Measurements from ENCODE around the gene MPHOSPH9.

The MPHOSPH9 gene

GRCh38 chr12:123150275-123150743 is 82.6 kb downstream of the MPHOSPH9 start:
- peak in 1 of 2 donors; percentile 18 for DNase-seq (ENCODE audit: low read depth in 1 of 2, low spot score in 1 of 2)

GRCh38 chr12:123149501-123150274 is 83.3 kb downstream of the MPHOSPH9 start:
- no peak for DNase-seq (ENCODE audit: low read depth in 1 of 2, low spot score in 1 of 2)

- DNase-seq (ENCODE audit: low read depth in 1 of 2, low spot score in 1 of 2), result no peak
These were observed 83.9 kb downstream of the MPHOSPH9 start for GRCh38 chr12:123149088-123149487.

GRCh38 chr12:123148655-123149054 is 84.3 kb downstream of the MPHOSPH9 start:
- DNase-seq (ENCODE audit: low read depth in 1 of 2, low spot score in 1 of 2), result no peak

- no peak for DNase-seq (ENCODE audit: low read depth in 1 of 2, low spot score in 1 of 2)
These were observed 84.7 kb downstream of the MPHOSPH9 start for GRCh38 chr12:123148223-123148622.

- DNase-seq (ENCODE audit: low read depth in 1 of 2, low spot score in 1 of 2), result no peak
These were observed 87.7 kb downstream of the MPHOSPH9 start for GRCh38 chr12:123145211-123145610.

GRCh38 chr12:123143736-123144461 is 89.0 kb downstream of the MPHOSPH9 start:
- no peak for DNase-seq (ENCODE audit: low read depth in 1 of 2, low spot score in 1 of 2)

GRCh38 chr12:123142921-123143735 is 89.8 kb downstream of the MPHOSPH9 start:
- DNase-seq (ENCODE audit: low read depth in 1 of 2, low spot score in 1 of 2), result no peak

GRCh38 chr12:123142518-123142840 is 90.5 kb downstream of the MPHOSPH9 start:
- DNase-seq (ENCODE audit: low read depth in 1 of 2, low spot score in 1 of 2), result no peak

GRCh38 chr12:123141615-123142517 is 91.1 kb downstream of the MPHOSPH9 start:
- DNase-seq (ENCODE audit: low read depth in 1 of 2, low spot score in 1 of 2), result no peak

- DNase-seq (ENCODE audit: low read depth in 1 of 2, low spot score in 1 of 2), result no peak
These were observed 92.0 kb downstream of the MPHOSPH9 start for GRCh38 chr12:123140676-123141614.

GRCh38 chr12:123139926-123140675 is 92.8 kb downstream of the MPHOSPH9 start:
- no peak for DNase-seq (ENCODE audit: low read depth in 1 of 2, low spot score in 1 of 2)

GRCh38 chr12:123135688-123136087 is 97.3 kb downstream of the MPHOSPH9 start:
- no peak for DNase-seq (ENCODE audit: low read depth in 1 of 2, low spot score in 1 of 2)

- no peak for DNase-seq (ENCODE audit: low read depth in 1 of 2, low spot score in 1 of 2)
These were observed 98.1 kb downstream of the MPHOSPH9 start for GRCh38 chr12:123134826-123135225.

- DNase-seq (ENCODE audit: low read depth in 1 of 2, low spot score in 1 of 2), result no peak
These were observed 98.7 kb downstream of the MPHOSPH9 start for GRCh38 chr12:123134271-123134671.

GRCh38 chr12:123133701-123134100 is 99.2 kb downstream of the MPHOSPH9 start:
- no peak for DNase-seq (ENCODE audit: low read depth in 1 of 2, low spot score in 1 of 2)

GRCh38 chr12:123132951-123133619 is 99.9 kb downstream of the MPHOSPH9 start:
- no peak for DNase-seq (ENCODE audit: low read depth in 1 of 2, low spot score in 1 of 2)

- peak in 1 of 2 donors; percentile 16 for DNase-seq (ENCODE audit: low read depth in 1 of 2, low spot score in 1 of 2)
These were observed 101.0 kb downstream of the MPHOSPH9 start for GRCh38 chr12:123131879-123132402.
